Suprapubic skin (tissue), 4 donors: ENCODE results near the gene BTF3L4.
"Not testable (repeated sequence)": the region's sequence is repeated elsewhere in the genome, so short reads cannot be mapped to it uniquely, and the experiment has no call there.

ENCODE experiments used
- EP300 ChIP-seq: sonication (generic); formaldehyde crosslinking; IDR thresholded peaks from one replicate; pipeline ENCODE4 v1.6.1; 2017; ENCODE audit warnings: antibody characterized with exemption
- POLR2A ChIP-seq, 2 donors: fragments of 450-650 bp; IDR thresholded peaks; one replicate each; pipeline ENCODE4 v1.6.1; 2017; ENCODE audit warnings: antibody characterized with exemption in 2 of 2, mild to moderate bottlenecking in 2 of 2, moderate library complexity in 2 of 2
- POLR2AphosphoS5 ChIP-seq, 3 donors: sonication (generic); formaldehyde crosslinking; IDR thresholded peaks; one replicate each; pipeline ENCODE4 v1.6.1; 2017; ENCODE audit warnings: antibody characterized with exemption in 3 of 3
- TF ChIP-seq, protein P1 (sequence below), 2 donors: fragments of 200-600 bp in 1 of 2; fragments of 450-650 bp in 1 of 2; sonication (generic) in 1 of 2; IDR thresholded peaks; one replicate each; pipeline ENCODE4 v1.5.1; 2016 to 2019; ENCODE audit warnings: antibody characterized with exemption in 2 of 2, mild to moderate bottlenecking in 1 of 2, moderate library complexity in 1 of 2

DNA sequence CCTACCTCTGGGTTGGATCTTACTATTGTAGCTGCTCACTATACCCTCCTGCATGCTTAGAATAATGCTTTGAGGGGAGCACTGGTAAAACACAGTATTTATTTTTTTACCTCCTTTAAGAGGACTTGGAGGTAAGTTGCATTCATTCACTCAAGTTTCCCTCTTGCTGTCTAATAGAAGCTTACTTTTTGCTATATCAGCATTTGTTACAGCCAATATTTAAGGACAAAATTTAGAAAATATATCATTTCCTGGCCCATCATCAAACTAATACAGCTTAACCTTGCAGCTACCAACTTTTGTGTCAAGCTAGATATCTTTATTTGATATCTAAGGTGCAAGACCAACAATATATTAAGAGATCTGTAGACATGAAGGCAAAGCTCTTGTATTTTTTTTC lies 31.8 kb downstream of the BTF3L4 start:
- TF ChIP-seq, protein P1, sequence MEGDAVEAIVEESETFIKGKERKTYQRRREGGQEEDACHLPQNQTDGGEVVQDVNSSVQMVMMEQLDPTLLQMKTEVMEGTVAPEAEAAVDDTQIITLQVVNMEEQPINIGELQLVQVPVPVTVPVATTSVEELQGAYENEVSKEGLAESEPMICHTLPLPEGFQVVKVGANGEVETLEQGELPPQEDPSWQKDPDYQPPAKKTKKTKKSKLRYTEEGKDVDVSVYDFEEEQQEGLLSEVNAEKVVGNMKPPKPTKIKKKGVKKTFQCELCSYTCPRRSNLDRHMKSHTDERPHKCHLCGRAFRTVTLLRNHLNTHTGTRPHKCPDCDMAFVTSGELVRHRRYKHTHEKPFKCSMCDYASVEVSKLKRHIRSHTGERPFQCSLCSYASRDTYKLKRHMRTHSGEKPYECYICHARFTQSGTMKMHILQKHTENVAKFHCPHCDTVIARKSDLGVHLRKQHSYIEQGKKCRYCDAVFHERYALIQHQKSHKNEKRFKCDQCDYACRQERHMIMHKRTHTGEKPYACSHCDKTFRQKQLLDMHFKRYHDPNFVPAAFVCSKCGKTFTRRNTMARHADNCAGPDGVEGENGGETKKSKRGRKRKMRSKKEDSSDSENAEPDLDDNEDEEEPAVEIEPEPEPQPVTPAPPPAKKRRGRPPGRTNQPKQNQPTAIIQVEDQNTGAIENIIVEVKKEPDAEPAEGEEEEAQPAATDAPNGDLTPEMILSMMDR (IDR thresholded peaks at IDR 0.05), result not testable (repeated sequence)
- TF ChIP-seq POLR2A (IDR thresholded peaks at IDR 0.05); POLR2AphosphoS5 (IDR thresholded peaks at IDR 0.05); EP300: not testable (repeated sequence)
